SK-N-SH treated with all-trans-retinoic acid at 6 μM for 48 hours (cell line): ENCODE results near the gene SLX9.

ENCODE experiments used
- ATAC-seq: fragments of 200-7000 bp; cut with Tn5 transposase; 3 replicates; pipeline ENCODE4 v1.9.1; 2020; ENCODE audit warnings: mild to moderate bottlenecking, moderate library complexity
- ARNTL ChIP-seq: fragments of 450-650 bp; formaldehyde crosslinking; IDR thresholded peaks from 2 replicates; pipeline ENCODE4 v1.5.0; 2020; ENCODE audit warnings: low read depth, mild to moderate bottlenecking, moderate library complexity, borderline replicate concordance
- BACH2 ChIP-seq: fragments of 250-450 bp; sonication (Bioruptor Pico); IDR thresholded peaks from 2 replicates; pipeline ENCODE4 v1.9.0; 2021; ENCODE audit warnings: mild to moderate bottlenecking, borderline replicate concordance
- CSDC2 ChIP-seq: fragments of 250-450 bp; sonication (Bioruptor Pico); IDR thresholded peaks from 2 replicates; pipeline ENCODE4 v1.5.0; 2020; ENCODE audit warnings: mild to moderate bottlenecking, moderate library complexity
- ESRRG ChIP-seq: fragments of 250-450 bp; sonication (Bioruptor Pico); IDR thresholded peaks from 2 replicates; pipeline ENCODE4 v1.6.1; 2021; ENCODE audit warnings: mild to moderate bottlenecking
- GLIS3 ChIP-seq: fragments of 250-450 bp; sonication (Bioruptor Pico); IDR thresholded peaks from 2 replicates; pipeline ENCODE4 v1.5.0; 2020; ENCODE audit warnings: mild to moderate bottlenecking, moderate library complexity
- ISL1 ChIP-seq: fragments of 250-450 bp; sonication (Bioruptor Pico); IDR thresholded peaks from 2 replicates; pipeline ENCODE4 v2.1.2; 2022; ENCODE audit warnings: mild to moderate bottlenecking, moderate library complexity
- OSR1 ChIP-seq: fragments of 250-450 bp; sonication (Bioruptor Pico); IDR thresholded peaks from 2 replicates; pipeline ENCODE4 v1.8.0; 2022; ENCODE audit warnings: moderate library complexity, mild to moderate bottlenecking, inconsistent platforms
- PPARA ChIP-seq: fragments of 250-450 bp; sonication (Bioruptor Pico); IDR thresholded peaks from 2 replicates; pipeline ENCODE4 v1.5.0; 2020; ENCODE audit warnings: mild to moderate bottlenecking, borderline replicate concordance
- SNAI2 ChIP-seq: fragments of 250-450 bp; sonication (Bioruptor Pico); IDR thresholded peaks from 2 replicates; pipeline ENCODE4 v1.5.0; 2020; ENCODE audit warnings: mild to moderate bottlenecking, moderate library complexity
- TCF4 ChIP-seq: fragments of 250-450 bp; sonication (Bioruptor Pico); IDR thresholded peaks from 2 replicates; pipeline ENCODE4 v1.8.0; 2021; ENCODE audit warnings: mild to moderate bottlenecking, moderate library complexity, borderline replicate concordance
- TOX ChIP-seq: fragments of 250-450 bp; sonication (Bioruptor Pico); IDR thresholded peaks from 2 replicates; pipeline ENCODE4 v1.8.0; 2021; ENCODE audit warnings: mild to moderate bottlenecking, moderate library complexity, borderline replicate concordance
- ZC3H10 ChIP-seq: fragments of 250-450 bp; sonication (Bioruptor Pico); IDR thresholded peaks from 2 replicates; pipeline ENCODE4 v1.5.1; 2021; ENCODE audit warnings: mild to moderate bottlenecking, moderate library complexity
- ZFP3 ChIP-seq: fragments of 250-450 bp; sonication (Bioruptor Pico); IDR thresholded peaks from 2 replicates; pipeline ENCODE4 v1.5.0; 2020; ENCODE audit warnings: mild to moderate bottlenecking, moderate library complexity
- ZFP30 ChIP-seq: fragments of 450-650 bp; formaldehyde crosslinking; IDR thresholded peaks from 2 replicates; pipeline ENCODE4 v1.5.0; 2022; ENCODE audit warnings: mild to moderate bottlenecking, moderate library complexity
- ZNF565 ChIP-seq: fragments of 450-650 bp; formaldehyde crosslinking; conservative IDR thresholded peaks from 2 replicates; pipeline ENCODE4 v1.5.0; 2020; ENCODE audit warnings: low read depth, mild to moderate bottlenecking, moderate library complexity
- ZNF8 ChIP-seq: fragments of 450-650 bp; formaldehyde crosslinking; IDR thresholded peaks from 2 replicates; pipeline ENCODE4 v1.5.0; 2020; ENCODE audit warnings: mild to moderate bottlenecking, moderate library complexity
- TF ChIP-seq, protein P1 (sequence below): fragments of 250-450 bp; sonication (Bioruptor Pico); IDR thresholded peaks from 2 replicates; pipeline ENCODE4 v1.8.0; 2020; ENCODE audit warnings: mild to moderate bottlenecking, moderate library complexity, borderline replicate concordance
- TF ChIP-seq, protein P2 (sequence below): fragments of 250-450 bp; sonication (Bioruptor Pico); IDR thresholded peaks from 2 replicates; pipeline ENCODE4 v1.5.1; 2021; ENCODE audit warnings: mild to moderate bottlenecking, moderate library complexity
- TF ChIP-seq, protein P3 (sequence below): fragments of 250-450 bp; sonication (Bioruptor Pico); IDR thresholded peaks from 2 replicates; pipeline ENCODE4 v1.8.0; 2021; ENCODE audit warnings: low read depth, mild to moderate bottlenecking, moderate library complexity, borderline replicate concordance
- TF ChIP-seq, protein P4 (sequence below): fragments of 250-450 bp; sonication (Bioruptor Pico); IDR thresholded peaks from 2 replicates; pipeline ENCODE4 v1.5.1; 2020; ENCODE audit warnings: low read depth, mild to moderate bottlenecking, moderate library complexity
- TF ChIP-seq, protein P5 (sequence below): fragments of 250-450 bp; sonication (Bioruptor Pico); IDR thresholded peaks from 2 replicates; pipeline ENCODE4 v1.5.0; 2020; ENCODE audit warnings: mild to moderate bottlenecking, moderate library complexity

SLX9 gene

DNA sequence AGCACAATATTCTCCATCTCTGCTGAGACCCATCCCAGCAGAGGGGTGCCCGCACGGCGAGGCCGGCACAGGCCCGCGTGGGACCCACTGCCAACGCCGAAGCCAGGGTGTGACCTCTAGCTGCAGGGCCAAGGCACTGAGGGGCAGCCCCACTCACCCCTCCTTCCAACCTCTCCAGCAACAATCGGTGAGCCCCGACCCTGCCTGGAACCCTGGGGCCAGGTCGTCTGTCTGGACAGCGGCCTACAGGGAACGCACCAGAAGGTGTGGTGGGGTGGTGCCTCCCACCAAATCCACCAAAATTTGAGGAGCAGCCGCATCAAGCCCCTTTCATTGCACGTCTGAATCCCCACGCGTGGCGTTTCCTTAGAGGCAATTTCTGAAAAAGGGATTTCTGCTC is 71.6 kb downstream of the SLX9 start:
- TF ChIP-seq PPARA (no peak), ZC3H10 (CRISPR knock-in tag) (no peak), GLIS3 (no peak), SNAI2 (CRISPR knock-in tag) (no peak), CSDC2 (no peak), ZFP3 (CRISPR knock-in tag) (no peak), ESRRG (CRISPR knock-in tag) (no peak), TCF4 (CRISPR knock-in tag) (no peak), ISL1 (no peak), ZFP30 (CRISPR knock-in tag) (no peak), ARNTL (CRISPR knock-in tag) (no peak), ZNF8 (CRISPR knock-in tag) (no peak), BACH2 (no peak)
- TF ChIP-seq, protein P1, sequence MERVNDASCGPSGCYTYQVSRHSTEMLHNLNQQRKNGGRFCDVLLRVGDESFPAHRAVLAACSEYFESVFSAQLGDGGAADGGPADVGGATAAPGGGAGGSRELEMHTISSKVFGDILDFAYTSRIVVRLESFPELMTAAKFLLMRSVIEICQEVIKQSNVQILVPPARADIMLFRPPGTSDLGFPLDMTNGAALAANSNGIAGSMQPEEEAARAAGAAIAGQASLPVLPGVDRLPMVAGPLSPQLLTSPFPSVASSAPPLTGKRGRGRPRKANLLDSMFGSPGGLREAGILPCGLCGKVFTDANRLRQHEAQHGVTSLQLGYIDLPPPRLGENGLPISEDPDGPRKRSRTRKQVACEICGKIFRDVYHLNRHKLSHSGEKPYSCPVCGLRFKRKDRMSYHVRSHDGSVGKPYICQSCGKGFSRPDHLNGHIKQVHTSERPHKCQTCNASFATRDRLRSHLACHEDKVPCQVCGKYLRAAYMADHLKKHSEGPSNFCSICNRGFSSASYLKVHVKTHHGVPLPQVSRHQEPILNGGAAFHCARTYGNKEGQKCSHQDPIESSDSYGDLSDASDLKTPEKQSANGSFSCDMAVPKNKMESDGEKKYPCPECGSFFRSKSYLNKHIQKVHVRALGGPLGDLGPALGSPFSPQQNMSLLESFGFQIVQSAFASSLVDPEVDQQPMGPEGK: no peak
- TF ChIP-seq, protein P2, sequence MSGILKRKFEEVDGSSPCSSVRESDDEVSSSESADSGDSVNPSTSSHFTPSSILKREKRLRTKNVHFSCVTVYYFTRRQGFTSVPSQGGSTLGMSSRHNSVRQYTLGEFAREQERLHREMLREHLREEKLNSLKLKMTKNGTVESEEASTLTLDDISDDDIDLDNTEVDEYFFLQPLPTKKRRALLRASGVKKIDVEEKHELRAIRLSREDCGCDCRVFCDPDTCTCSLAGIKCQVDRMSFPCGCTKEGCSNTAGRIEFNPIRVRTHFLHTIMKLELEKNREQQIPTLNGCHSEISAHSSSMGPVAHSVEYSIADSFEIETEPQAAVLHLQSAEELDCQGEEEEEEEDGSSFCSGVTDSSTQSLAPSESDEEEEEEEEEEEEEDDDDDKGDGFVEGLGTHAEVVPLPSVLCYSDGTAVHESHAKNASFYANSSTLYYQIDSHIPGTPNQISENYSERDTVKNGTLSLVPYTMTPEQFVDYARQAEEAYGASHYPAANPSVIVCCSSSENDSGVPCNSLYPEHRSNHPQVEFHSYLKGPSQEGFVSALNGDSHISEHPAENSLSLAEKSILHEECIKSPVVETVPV: no peak
- ATAC-seq: no peak

DNA sequence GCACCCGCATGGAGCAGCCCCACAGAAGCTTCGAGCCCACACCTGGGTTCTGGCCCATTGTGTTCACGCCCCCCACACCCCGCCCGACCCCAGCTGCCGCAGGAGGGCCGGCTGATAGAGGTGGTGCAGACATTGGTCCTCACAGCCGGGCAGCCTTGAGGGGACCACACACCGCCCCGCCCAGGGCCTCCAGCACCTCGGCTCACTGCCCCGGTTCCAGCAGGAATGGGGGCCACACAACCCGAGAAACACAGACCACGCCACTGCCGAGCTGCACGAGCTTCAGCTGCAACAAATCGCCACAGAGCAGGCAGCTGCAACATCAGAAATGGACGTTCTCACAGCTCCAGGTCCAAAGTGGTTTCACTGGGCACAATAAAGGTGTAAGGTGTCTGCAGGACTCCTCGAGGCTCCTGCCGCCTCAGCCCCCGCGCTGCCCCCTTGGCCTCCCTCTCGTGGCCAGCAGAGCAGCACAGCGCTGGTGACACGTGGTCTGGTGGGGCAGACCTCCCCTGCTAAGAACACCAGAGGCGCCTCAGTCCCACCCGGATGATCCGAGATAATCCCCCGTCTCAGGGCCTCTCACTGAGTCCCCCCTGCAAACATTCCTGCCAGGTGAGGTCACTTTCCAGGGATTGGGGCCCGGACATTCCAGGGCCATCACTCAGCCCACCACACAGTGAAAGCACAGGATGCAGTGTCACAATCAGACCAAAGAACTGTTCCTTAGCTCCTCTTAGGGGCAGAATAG is 72.3 kb downstream of the SLX9 start:
- TF ChIP-seq OSR1 (CRISPR knock-in tag) (no peak), CSDC2 (no peak), ISL1 (peak; percentile 19; the same call in 1 of the 2 replicates), BACH2 (no peak), GLIS3 (no peak), ZFP3 (CRISPR knock-in tag) (no peak), TOX (CRISPR knock-in tag) (no peak), SNAI2 (CRISPR knock-in tag) (no peak), ZFP30 (CRISPR knock-in tag) (no peak), ZNF565 (CRISPR knock-in tag) (no peak), ZNF8 (CRISPR knock-in tag) (no peak)
- TF ChIP-seq, protein P3, sequence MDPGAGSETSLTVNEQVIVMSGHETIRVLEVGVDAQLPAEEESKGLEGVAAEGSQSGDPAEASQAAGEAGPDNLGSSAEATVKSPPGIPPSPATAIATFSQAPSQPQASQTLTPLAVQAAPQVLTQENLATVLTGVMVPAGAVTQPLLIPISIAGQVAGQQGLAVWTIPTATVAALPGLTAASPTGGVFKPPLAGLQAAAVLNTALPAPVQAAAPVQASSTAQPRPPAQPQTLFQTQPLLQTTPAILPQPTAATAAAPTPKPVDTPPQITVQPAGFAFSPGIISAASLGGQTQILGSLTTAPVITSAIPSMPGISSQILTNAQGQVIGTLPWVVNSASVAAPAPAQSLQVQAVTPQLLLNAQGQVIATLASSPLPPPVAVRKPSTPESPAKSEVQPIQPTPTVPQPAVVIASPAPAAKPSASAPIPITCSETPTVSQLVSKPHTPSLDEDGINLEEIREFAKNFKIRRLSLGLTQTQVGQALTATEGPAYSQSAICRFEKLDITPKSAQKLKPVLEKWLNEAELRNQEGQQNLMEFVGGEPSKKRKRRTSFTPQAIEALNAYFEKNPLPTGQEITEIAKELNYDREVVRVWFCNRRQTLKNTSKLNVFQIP (CRISPR knock-in tag): no peak
- TF ChIP-seq, protein P4, sequence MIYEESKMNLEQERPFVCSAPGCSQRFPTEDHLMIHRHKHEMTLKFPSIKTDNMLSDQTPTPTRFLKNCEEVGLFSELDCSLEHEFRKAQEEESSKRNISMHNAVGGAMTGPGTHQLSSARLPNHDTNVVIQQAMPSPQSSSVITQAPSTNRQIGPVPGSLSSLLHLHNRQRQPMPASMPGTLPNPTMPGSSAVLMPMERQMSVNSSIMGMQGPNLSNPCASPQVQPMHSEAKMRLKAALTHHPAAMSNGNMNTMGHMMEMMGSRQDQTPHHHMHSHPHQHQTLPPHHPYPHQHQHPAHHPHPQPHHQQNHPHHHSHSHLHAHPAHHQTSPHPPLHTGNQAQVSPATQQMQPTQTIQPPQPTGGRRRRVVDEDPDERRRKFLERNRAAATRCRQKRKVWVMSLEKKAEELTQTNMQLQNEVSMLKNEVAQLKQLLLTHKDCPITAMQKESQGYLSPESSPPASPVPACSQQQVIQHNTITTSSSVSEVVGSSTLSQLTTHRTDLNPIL: peak; percentile 31; the same call in 1 of the 2 replicates
- TF ChIP-seq, protein P1: peak; percentile 18; the same call in 1 of the 2 replicates
- TF ChIP-seq, protein P5, sequence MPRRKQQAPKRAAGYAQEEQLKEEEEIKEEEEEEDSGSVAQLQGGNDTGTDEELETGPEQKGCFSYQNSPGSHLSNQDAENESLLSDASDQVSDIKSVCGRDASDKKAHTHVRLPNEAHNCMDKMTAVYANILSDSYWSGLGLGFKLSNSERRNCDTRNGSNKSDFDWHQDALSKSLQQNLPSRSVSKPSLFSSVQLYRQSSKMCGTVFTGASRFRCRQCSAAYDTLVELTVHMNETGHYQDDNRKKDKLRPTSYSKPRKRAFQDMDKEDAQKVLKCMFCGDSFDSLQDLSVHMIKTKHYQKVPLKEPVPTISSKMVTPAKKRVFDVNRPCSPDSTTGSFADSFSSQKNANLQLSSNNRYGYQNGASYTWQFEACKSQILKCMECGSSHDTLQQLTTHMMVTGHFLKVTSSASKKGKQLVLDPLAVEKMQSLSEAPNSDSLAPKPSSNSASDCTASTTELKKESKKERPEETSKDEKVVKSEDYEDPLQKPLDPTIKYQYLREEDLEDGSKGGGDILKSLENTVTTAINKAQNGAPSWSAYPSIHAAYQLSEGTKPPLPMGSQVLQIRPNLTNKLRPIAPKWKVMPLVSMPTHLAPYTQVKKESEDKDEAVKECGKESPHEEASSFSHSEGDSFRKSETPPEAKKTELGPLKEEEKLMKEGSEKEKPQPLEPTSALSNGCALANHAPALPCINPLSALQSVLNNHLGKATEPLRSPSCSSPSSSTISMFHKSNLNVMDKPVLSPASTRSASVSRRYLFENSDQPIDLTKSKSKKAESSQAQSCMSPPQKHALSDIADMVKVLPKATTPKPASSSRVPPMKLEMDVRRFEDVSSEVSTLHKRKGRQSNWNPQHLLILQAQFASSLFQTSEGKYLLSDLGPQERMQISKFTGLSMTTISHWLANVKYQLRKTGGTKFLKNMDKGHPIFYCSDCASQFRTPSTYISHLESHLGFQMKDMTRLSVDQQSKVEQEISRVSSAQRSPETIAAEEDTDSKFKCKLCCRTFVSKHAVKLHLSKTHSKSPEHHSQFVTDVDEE: no peak
- ATAC-seq: peak; percentile 92
